ENCODE data around the gene SEMA5A. TPM values are rescaled to one million over a fixed set of nuclear protein-coding genes. Genes with fewer than 3 reads are reported as not detected.

Gene SEMA5A
- total RNA-seq: 1.6 and 13.7 TPM in 2 replicates

- no peak for DNase-seq (ENCODE audit: low read depth)
These were observed at the start of gene SEMA5A for GRCh38 chr5:9545992-9546851. SEMA5A (minus strand) TSS chr5:9546075; CDS start chr5:9379946, 166,129 bp downstream.

- no peak for DNase-seq (ENCODE audit: low read depth)
These were observed 49.0 kb upstream of the SEMA5A start for GRCh38 chr5:9594913-9595312.

GRCh38 chr5:9589049-9589835, 43.4 kb upstream of the SEMA5A start:
- DNase-seq (ENCODE audit: low read depth): no peak

- no peak for DNase-seq (ENCODE audit: low read depth)
These were observed 42.4 kb upstream of the SEMA5A start for GRCh38 chr5:9588254-9588653.

GRCh38 chr5:9587135-9587534, 41.3 kb upstream of the SEMA5A start:
- no peak for DNase-seq (ENCODE audit: low read depth)

- no peak for DNase-seq (ENCODE audit: low read depth)
These were observed 36.5 kb upstream of the SEMA5A start for GRCh38 chr5:9582406-9582805.

- DNase-seq (ENCODE audit: low read depth): no peak
These were observed 27.9 kb upstream of the SEMA5A start for GRCh38 chr5:9573796-9574195.

- no peak for DNase-seq (ENCODE audit: low read depth)
These were observed 26.4 kb upstream of the SEMA5A start for GRCh38 chr5:9572246-9572645.

- no peak for DNase-seq (ENCODE audit: low read depth)
These were observed 25.0 kb upstream of the SEMA5A start for GRCh38 chr5:9570876-9571275.

- DNase-seq (ENCODE audit: low read depth): no peak
These were observed 21.2 kb upstream of the SEMA5A start for GRCh38 chr5:9567039-9567438.

GRCh38 chr5:9564752-9565151, 18.9 kb upstream of the SEMA5A start:
- no peak for DNase-seq (ENCODE audit: low read depth)

GRCh38 chr5:9562141-9562540, 16.3 kb upstream of the SEMA5A start:
- peak; percentile 25 for DNase-seq (ENCODE audit: low read depth)

- DNase-seq (ENCODE audit: low read depth): no peak
These were observed 14.1 kb upstream of the SEMA5A start for GRCh38 chr5:9559965-9560364.

GRCh38 chr5:9558319-9558965, 12.6 kb upstream of the SEMA5A start:
- DNase-seq (ENCODE audit: low read depth): no peak

GRCh38 chr5:9557696-9558095, 11.8 kb upstream of the SEMA5A start:
- DNase-seq (ENCODE audit: low read depth): no peak

GRCh38 chr5:9555961-9556360, 10.1 kb upstream of the SEMA5A start:
- no peak for DNase-seq (ENCODE audit: low read depth)

- no peak for DNase-seq (ENCODE audit: low read depth)
These were observed 8.2 kb upstream of the SEMA5A start for GRCh38 chr5:9554122-9554521.

- no peak for DNase-seq (ENCODE audit: low read depth)
These were observed 7.7 kb upstream of the SEMA5A start for GRCh38 chr5:9553561-9553960.

- no peak for DNase-seq (ENCODE audit: low read depth)
These were observed 6.0 kb upstream of the SEMA5A start for GRCh38 chr5:9551567-9552537.

GRCh38 chr5:9549941-9550340, 4.1 kb upstream of the SEMA5A start:
- DNase-seq (ENCODE audit: low read depth): no peak
